ENCODE data around the gene POTEG. TPM values are rescaled to one million over a fixed set of nuclear protein-coding genes. Genes with fewer than 3 reads are reported as not detected.
"Not testable (repeated sequence)": the region's sequence is repeated elsewhere in the genome, so short reads cannot be mapped to it uniquely, and the experiment has no call there.

Gene POTEG
- not detected for total RNA-seq
- long read RNA-seq, result 0 reads

DNA sequence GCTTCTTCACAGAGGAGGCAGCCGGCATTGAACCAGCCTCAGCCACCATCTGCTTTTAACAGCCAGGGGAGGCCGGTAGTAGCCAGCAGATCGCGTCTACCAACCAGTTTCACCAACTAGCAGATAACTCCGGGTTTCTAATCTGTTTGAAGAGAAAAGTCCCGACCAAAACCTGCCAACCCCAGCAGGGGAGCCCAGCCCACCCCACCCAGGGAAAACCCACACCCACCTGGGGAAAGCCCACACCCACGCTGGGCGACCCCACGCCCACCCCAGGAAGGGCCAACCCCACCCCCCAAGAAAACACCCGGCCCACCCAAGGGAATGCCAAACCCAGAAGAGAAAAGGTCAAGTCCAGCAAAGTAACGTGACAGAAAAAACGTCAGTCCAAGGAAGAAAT, at the start of gene POTEG:
Gene POTEG (minus strand): TSS at position 101 of the 400 bp plus-strand sequence. CDS start 52 bp downstream, at position 49.
- intact Hi-C loops (cut with DNase I); DNase-seq (ENCODE audit: low spot score): not testable (repeated sequence)

DNA sequence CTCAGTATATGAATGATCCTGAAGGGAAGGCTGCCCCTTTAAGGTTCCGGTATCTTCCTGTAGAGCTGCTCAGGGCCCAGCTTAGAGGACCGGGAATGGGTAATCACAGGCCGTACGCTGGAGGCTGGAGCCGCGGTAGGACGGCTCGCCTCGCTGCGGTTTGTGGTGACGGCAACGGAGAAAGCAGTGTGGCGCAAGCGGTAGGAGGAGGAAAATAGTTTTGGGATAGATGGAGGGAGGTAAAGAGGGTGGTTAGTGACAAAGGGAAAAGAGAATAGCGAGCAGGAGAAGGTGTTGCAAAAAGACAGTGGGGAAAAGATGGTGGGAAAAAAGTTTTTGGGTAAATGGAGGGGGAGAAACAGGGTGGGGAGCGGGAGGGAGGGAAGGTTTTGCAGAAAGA, 48.0 kb upstream of the POTEG start:
- intact Hi-C loops (cut with DNase I); DNase-seq (ENCODE audit: low spot score): not testable (repeated sequence)

DNA sequence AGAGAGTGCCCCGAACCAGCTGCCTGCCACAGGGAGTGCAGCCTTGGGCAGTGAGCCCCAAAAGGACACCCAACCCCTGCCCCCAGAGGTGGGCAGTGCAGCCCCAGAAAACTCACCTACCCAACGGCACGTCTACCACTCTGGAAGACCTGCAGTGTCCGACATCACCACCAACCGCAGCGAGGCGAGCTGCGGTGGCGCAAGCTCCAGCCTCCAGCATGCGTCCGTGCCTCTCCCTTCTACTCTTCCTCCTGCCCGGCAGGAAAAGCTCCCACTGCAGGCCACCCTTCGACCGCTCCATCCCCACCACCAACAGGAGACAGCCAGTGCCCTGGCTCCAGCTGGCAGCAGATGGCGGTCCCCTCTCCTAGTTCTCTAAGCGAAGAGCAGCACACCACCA, 47.3 kb upstream of the POTEG start:
- intact Hi-C loops (cut with DNase I); DNase-seq (ENCODE audit: low spot score): not testable (repeated sequence)

DNA sequence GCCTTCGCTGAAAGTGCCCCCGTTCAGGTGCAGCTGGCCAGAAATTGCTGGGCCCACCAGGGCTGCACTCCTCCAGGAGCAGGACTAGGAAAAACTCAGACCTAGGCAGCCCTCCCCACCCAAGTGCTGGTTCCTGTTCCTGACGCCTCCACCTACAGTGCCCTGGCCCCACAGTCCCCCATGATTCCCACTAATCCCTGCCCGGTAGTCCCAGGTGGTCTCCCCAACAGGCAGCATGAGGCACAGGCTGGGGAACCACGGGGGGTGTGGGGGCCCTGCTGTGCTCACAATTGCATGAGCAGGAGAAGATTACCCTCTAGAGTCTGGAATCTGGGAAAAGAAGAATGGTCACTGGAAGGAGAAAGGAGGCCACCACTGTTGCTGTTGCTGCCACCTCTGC, 46.4 kb upstream of the POTEG start:
- intact Hi-C loops (cut with DNase I); DNase-seq (ENCODE audit: low spot score): not testable (repeated sequence)

DNA sequence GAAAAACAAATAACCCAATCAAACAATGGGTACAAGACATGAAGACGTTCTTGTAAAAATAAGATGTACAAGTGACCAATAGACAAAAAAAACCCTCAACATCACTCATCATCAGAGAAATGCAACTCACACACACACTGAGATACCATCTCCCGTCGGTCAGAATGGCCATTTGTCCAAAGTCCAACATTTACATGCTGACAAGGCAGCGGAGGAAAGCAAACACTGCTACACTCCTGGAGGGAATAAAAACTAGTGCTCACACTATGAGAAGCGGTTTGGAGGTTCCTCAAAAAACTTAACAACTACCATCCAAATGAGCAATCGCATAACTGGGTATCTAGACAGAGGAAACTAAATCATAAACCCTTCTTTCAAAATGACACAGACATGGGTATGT, 11.6 kb upstream of the POTEG start:
- intact Hi-C loops (cut with DNase I); DNase-seq (ENCODE audit: low spot score): not testable (repeated sequence)

DNA sequence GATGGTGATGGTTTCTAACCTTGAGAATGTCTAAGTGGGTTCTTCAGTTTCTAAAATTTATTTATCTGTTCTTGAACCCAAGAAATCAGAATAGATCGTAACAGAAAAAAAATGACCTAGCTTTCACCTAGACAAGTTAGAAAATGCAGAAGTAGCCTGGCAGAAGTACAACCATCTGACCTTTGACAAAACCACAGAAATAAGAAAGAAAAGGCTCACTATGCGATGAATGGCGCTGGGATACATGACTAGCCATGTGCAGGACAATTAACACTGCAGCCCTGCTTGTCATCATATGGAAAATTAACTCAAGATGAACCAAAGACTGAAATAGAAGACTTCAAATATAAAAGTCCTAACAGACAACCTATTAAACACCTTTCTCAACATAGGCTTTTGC, 5.7 kb upstream of the POTEG start:
- intact Hi-C loops (cut with DNase I); DNase-seq (ENCODE audit: low spot score): not testable (repeated sequence)

DNA sequence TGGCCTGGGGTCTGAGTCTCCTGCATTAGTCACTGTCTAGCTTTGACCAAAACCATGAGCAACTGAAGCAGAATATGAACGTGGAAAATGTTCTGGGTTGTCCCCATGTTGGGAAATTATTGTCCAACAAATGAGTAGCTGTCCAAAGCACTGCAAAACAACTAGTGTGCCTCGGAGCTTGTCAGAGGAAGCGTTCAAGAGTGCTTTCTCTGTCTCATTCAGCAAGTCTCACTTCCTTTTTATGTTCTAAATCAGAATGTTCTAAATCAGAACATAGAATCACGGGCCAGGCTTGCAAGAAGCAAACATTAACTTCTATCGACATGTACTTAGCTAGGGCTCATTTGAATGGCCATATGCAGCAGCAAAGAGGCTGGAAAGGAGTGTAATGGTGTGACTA, 5.1 kb upstream of the POTEG start:
- intact Hi-C loops (cut with DNase I); DNase-seq (ENCODE audit: low spot score): not testable (repeated sequence)

DNA sequence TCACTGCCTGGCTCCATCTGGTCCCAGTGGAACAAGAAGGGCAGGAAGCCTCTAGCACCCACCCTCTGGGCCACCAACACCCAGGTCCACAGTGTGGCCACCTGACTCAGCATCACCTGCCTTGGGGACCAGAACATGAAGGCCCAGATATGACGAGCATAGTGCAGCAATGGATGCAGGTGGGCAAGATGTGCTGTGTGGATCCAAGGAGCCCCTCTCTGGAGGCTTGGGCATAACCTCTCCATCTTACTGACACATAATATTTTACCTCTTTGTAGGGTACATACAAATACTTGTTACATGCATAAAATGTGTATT, 2.9 kb upstream of the POTEG start:
- DNase-seq (ENCODE audit: low spot score); intact Hi-C loops (cut with DNase I): not testable (repeated sequence)

DNA sequence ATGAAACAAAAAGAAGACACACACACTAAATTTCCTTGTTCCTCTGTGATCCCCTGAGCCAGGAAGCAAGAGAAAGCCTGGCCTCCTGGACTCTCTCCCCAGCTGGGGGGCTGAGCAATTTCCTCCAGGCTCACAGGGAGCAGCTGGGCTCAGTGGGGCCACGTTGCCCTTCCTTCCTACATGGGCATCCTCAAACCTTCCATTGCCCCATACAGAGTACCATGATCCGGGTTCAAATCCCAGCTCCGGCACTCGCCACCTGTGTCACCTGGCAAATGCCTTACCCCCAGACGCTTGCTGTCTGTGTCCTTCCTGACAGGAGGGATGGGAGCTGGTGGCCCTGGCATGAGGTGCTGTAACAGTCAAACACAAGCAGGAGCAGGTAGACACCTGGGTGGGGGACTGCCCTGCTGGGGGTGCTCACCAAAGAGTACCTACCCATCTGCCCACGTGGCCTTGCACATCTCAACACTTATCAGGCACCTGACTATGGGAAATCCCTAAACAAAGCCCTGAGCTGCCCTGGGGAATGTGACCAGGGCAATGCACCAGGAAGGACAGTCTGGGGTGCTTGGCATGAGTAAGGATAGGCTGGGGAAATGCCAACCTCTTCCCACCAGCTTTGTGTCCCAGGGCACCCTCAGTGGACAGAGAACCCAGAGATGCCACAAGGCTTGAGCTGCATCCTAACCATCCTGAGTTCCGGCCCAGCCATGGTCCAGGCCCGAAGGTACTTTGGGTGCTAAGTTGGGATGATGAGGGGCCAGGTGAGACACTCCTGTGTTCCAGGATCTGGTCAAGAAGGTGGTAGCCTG, 2.4 kb upstream of the POTEG start:
- intact Hi-C loops (cut with DNase I); DNase-seq (ENCODE audit: low spot score): not testable (repeated sequence)

DNA sequence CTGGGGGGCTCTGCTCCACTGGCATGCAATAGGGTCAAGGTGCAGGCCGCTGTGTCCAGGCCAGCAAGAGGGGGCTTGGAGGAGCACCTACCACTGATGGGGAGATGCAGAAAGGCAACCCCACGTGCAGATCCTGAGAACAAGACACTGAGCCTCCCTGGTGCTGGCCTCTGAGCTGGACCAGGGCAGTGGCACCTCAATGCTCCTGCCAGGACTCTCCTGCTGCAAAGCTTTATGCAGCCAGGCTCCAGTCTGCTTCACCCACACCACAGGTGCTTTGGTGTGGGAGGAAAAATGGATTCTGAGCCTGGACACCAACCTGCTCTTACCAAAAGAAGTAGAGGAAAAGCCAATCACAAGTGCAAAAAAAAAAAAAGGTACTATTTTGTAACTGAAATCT, 1.7 kb upstream of the POTEG start:
- DNase-seq (ENCODE audit: low spot score); intact Hi-C loops (cut with DNase I): not testable (repeated sequence)

DNA sequence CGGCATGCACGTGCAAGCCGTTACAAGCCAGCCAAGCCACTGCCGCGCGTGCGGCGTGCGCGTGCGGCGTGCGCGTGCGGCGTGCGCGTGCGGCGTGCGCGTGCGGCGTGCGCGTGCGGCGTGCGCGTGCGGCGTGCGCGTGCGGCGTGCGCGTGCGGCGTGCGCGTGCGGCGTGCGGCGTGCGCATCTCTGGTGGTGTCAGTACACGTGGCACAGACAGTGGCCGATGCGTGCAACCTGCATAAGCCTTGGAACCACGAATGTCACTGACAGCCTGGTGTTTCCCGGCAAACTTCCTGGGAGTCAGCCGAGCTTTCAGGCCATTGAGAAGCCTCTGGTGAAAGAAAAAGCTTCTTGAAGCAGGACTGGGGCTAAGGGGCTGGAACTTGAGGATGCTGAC, 750 bp upstream of the POTEG start:
- intact Hi-C loops (cut with DNase I); DNase-seq (ENCODE audit: low spot score): not testable (repeated sequence)

DNA sequence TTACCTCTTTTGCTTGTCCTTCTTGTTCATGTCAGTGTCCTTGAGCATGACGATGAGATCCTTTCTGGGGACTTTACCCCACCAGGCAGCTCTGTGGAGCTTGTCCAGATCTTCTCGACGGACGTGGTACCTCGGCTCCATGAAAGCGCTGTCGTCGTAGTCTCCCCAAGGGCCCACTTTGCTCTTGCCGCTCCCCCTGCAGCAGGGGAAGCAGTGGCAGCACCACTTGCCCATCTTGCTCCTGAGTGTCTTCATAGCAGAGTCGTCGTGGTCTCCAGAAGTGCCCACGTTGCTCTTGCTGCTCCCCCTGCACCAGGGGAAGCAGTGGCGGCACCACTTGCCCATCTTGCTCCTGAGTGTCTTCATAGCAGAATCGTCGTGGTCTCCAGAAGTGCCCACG, 376 bp downstream of the POTEG start:
- DNase-seq (ENCODE audit: low spot score); intact Hi-C loops (cut with DNase I): not testable (repeated sequence)

DNA sequence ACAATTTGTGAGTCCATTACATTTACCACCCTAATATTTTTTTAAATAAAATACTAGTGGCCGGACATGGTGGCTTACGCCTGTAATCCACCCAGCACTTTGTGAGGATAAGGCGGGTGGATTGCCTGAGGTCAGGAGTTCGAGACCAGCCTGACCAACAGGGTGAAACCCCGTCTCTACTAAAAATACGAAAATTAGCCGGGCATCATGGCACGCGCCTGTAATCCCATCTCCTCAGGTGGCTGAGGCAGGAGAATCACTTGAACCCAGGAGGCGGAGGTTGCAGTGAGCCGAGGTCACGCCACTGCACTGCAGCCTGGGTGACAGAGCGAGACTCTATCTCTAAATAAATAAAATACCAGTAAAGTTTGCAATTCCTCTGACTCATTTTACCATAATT, 25.6 kb downstream of the POTEG start:
- DNase-seq (ENCODE audit: low spot score); intact Hi-C loops (cut with DNase I): not testable (repeated sequence)

DNA sequence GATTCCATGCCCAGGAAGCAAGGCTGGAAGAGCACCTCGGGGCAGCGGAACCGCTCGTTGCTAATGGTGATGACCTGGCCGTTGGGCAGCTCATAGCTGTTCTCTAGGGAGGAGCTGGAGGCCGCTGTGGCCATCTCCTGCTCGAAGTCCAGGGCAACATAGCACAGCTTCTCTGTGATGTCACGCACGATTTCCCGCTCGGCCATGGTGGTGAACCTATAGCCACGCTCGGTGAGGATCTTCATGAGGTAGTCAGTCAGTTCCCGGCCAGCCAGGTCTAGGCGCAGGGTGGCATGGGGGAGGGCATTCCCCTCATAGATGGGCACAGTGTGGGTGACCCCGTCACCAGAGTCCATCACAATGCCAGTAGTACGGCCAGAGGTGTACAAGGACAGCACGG, 32.0 kb downstream of the POTEG start:
- DNase-seq (ENCODE audit: low spot score); intact Hi-C loops (cut with DNase I): not testable (repeated sequence)

DNA sequence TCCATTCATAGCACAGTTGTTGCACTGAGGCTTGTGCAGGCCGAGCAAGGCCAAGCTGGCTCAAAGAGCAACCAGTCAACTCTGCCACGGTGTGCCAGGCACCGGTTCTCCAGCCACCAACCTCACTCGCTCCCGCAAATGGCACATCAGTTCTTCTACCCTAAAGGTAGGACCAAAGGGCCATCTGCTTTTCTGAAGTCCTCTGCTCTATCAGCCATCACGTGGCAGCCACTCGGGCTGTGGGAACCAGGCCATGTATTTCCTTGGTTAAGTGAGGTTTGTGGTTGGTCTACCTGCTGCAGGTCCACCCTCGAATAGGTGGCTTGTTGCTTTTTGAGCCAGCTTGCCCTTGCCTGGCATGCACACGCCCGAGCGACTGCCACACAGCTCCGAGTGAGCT, 39.4 kb downstream of the POTEG start:
- DNase-seq (ENCODE audit: low spot score); intact Hi-C loops (cut with DNase I): not testable (repeated sequence)

DNA sequence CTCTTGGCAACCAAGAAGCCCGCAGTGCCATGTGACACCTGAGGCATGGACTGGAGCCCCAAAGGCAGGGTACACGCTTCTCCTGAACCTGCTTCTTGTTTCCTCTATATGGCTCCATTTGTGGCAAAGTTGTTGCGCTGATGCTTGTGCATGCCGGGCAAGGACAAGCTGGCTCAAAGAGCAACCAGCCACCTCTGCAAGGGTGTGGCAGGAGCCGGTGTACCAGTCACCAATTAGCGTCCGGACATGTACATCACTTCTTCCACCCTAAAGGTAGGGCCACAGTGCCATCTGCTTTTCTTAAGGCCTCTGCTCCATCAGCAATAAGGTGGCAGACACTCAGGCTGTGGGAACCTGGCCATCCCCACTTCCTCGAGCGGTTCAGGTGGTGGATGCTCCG, 43.9 kb downstream of the POTEG start:
- DNase-seq (ENCODE audit: low spot score), result peak; percentile 73

DNA sequence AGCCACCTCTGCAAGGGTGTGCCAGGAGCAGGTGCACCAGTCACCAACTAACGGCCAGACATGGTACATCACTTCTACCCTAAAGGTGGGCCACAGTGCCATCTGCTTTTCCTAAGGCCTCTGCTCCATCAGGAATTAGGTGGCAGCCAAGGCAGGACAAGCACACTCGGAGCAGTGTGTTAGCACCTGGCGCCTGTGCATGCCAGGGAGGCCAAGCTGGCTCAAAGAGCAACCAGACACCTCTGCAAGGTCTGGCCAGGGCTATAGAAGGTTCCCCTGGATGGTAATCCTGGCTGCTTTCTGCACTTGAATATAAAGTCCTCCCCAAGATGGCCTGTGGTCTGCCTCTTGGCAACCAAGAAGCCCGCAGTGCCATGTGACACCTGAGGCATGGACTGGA, 45.4 kb downstream of the POTEG start:
- DNase-seq (ENCODE audit: low spot score); intact Hi-C loops (cut with DNase I): not testable (repeated sequence)

More for the DNA sequence above, 43.9 kb downstream of the POTEG start:
- intact Hi-C loops (cut with DNase I), result not testable (repeated sequence)

DNA sequence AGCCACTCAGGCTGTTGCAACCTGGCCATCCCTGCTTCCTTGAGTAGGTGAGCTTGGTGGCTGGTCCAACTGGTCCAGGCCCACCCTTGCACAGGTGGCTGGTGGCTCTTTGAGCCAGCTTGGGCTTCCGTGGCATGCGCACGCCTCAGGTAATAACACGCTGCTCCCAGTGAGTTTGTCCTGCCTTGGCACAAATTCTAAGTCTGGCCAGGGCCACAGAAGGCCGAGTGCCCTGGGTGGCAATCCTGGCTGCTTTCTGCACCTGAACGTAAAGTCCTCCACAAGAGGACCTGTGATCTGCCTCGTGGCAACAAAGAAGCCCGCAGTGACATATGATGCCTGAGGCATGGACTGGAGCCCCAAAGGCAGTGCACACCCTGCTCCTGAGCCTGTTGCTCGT, 47.1 kb downstream of the POTEG start:
- intact Hi-C loops (cut with DNase I), result not testable (repeated sequence)
- DNase-seq (ENCODE audit: low spot score), result peak; percentile 58

DNA sequence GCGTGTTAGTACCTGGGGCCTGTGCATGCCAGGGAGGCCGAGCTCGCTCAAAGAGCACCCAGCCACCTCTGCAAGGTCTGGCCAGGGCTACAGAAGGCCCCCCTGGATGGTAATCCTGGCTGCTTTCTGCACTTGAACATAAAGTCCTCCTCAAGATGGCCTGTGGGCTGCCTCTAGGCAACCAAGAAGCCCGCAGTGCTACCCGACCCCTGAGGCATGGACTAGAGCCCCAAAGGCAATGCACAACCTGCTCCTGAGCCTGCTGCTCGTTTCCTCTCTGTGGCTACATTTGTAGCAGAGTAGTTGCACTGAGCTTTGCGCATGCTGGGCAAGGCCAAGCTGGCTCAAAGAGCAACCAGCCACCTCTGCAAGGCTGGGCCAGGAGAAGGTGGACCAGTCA, 47.8 kb downstream of the POTEG start:
- DNase-seq (ENCODE audit: low spot score); intact Hi-C loops (cut with DNase I): not testable (repeated sequence)

DNA sequence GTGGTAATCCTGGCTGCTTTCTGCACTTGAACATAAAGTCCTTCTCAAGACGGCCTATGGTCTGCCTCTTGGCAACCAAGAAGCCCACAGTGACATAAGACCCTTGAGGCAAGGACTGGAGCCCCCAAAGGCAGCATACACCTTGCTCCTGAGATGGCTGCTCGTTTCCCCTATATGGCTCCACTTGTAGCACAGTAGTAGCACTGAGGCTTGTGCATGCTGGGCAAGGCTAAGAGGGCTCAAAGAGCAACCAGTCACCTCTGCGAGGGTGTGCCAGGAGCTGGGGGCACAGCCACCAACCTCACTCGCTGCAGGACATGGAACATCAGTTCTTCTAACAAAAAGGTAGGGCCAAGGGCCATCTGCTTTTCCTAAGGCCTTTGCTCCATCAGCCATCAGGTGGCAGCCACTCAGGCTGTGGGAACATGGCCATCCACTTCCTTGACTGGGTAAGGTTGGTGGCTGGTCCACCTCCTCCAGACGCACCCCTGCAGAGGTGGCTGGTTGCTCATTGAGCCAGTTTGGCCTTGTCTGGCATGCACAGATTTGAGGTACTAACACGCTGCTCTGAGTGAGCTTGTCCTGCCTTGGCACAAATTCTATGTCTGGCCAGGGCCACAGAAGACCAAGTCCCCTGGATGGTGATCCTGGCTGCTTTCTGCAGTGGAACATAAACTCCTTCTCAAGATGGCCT, 49.9 kb downstream of the POTEG start:
- intact Hi-C loops (cut with DNase I), result not testable (repeated sequence)
- peak; percentile 75 for DNase-seq (ENCODE audit: low spot score)

All from cardiac septum (tissue), 1 donor.